Femur (tissue), 1 donor: ENCODE data around the gene TMEFF2.

Experiments
- DNase-seq: peaks from one replicate; pipeline ENCODE4 v3.0.0-alpha.2; 2017

TMEFF2 gene

GRCh38 chr2:192059266-192059665 is 135.5 kb downstream of the TMEFF2 start:
- no peak for DNase-seq

DNA sequence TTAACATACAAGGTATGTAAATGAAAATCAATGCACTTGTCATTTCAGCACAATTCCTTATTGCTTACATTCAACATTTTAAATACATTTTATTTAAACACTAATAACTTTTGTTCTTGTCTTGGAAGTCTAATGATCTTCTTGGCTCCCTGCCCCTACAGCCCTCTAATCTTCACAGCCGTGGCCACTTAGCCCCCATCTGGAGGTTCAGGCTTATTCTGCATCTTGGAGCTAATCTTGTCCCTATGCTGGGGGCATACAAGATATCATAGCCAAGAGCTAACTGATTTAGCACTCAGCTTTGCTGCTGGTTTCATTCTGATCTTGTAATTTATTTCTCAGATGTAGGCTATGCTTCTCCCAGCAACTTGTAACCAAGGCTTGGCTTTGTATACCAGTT is 140.8 kb downstream of the TMEFF2 start:
- no peak for DNase-seq

DNA sequence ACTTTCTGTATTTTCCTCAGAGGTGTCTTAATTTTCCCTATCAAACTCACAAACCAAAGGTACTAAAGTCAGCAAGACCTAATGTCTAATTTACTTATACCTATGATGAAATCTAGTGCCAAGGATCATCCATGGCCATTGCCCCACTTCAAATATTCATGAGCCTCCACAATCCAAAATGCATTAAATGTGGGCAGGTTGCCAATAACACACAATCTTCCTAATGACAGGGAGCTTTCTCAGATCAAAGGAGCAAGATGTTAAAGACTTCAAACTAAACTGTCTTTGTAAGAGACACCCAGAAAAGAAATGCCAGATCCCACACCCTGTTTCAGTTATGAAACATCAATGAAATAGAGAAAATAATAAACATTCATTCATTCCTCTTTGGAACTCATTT is 143.2 kb downstream of the TMEFF2 start:
- no peak for DNase-seq

- no peak for DNase-seq
Observed at GRCh38 chr2:192049362-192049761, 145.4 kb downstream of the TMEFF2 start.

DNA sequence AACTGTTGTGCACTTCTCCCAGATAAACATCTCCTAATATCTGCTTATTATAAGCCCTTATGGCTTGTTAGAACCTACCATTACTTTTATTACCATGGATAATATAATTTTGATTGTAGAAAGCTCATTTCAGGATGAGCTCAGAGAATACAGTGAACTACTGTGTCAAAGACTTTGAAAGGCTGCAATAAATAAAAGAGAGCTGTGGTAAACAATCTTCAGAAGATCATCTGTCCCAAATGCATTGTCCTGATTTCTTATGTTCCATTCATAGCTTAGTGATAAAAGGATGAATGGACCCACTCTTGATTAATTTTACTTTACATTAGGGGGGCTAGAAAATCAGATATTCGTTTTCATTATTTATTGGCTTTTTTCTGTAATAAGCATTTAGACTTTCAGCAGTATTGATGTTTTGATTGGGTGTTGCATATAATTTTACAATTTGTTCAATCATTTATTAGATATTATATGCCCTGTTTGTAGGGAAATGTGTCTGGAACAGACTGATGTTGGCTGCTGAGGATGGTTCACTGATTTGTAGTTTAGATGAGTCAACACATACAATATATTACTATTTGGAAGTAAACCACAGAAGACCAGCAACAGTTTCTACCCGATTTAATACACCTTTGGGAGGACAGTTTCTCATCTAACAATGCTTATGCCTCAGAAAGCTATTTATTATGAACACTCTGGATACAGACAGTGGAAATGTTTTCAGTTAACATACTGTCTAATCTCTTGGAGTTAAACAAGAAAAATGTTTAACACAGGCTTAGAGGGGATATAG is 147.2 kb downstream of the TMEFF2 start:
- no peak for DNase-seq

DNA sequence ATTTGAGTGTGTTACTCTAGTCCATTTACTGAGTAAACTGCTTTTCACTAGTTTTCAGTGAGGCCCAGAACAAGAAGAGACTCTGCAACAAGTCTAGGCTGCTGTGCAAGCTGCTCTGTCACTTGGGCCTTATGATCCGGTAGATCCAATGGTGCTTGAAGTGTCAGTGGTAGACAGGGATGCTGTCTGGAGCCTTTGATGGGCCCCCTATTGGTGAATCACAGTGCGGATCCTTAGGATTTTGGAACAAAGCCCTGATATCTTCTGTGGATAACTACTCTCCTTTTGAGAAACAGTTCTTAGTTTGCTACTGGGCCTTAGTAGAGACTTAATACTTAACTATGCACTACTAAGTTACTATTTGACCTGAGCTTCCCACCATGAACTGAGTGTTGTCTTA is 150.2 kb downstream of the TMEFF2 start:
- no peak for DNase-seq

DNA sequence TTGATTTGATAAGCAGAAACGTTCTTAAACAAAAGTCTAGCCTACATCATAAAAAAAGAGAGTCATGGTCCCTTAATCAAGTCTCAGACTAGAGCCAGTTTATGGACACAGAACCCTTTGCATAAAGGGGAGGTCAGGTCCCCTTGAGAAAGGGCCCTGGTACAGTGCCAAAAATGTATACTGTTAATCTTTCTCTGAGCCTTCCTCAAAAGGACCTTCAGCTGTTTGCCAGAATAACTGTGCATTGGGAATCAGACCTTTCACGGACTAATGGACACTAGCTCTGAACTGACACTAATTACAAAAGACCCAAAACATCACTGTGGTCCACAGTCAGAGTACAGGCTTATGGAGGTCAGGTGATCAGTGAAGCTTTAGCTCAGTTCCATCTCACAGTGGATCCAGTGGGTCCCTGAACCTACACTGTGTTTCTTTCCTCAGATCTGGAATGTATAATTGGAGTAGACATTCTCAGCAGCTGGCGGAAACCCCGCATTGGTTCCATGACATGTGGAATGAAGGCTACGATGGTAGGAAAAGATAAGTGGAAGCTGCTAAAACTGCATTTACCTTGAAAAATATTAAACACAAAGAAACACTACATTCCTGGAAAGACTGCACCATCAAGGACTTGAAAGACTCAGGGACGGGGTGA is 151.4 kb downstream of the TMEFF2 start:
- DNase-seq = no peak

DNA sequence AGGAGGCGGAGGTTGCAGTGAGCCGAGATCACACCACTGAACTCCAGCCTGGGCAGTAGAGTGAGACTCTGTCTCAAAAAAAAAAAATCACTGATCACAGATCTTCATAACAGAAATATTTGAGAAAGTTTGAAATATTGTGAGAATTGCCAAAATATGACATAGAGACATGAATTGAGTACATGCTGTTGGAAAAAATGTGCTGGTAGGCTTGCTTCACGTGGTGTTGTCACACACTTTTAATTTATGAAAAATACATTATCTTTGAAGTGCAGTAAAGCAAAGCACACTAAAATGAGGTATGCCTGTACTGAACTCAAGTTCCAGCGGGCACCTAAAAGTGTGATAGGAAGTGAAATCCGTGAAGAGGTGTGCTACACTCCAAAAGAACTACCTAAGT is 152.6 kb downstream of the TMEFF2 start:
- DNase-seq = no peak

- no peak for DNase-seq
Observed at GRCh38 chr2:192038110-192038509, 156.6 kb downstream of the TMEFF2 start.

- DNase-seq = no peak
Observed at GRCh38 chr2:192035731-192036442, 158.8 kb downstream of the TMEFF2 start.

DNA sequence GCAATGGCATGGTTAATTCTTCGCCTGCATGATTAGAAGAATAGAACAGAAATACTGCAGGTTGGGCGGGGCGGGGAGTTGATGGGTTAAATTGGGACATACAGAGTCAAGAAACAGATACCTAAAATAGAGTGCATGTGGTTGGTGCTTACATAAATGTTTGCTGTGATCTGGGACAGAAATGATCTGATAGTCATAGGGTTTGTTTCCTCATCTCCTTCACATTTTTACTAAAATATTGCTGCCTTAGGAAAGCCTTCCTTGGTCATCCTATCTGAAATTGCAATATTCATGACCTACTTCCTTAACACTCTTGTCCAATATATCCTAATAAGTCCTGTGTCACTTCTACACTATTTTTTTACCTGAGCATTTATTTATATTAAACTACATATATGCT is 163.9 kb downstream of the TMEFF2 start:
- no peak for DNase-seq

GRCh38 chr2:192030289-192030688 is 164.4 kb downstream of the TMEFF2 start:
- no peak for DNase-seq

GRCh38 chr2:192029089-192029488 is 165.6 kb downstream of the TMEFF2 start:
- DNase-seq = no peak

- DNase-seq = no peak
Observed at GRCh38 chr2:192026825-192027120, 168.0 kb downstream of the TMEFF2 start.

GRCh38 chr2:192026059-192026824 is 168.5 kb downstream of the TMEFF2 start:
- DNase-seq = no peak

DNA sequence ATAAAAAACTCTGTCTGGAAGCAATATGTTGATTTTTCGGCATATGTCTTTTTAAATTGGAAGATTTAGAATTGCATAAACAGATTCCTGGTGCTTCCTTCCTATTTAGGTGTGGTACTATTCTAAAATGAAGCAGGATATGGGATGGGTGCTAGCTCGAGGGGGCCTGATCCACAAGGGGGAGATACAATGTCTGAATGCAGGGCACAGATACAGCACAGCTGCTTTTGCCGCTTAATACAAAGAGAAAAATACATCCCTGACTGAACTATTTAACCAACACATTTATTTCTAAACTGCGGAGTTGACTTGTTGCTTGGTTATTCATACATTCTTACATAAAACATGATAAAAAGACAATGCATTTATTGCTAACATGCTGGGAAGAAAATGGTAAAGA is 169.1 kb downstream of the TMEFF2 start:
- no peak for DNase-seq

DNA sequence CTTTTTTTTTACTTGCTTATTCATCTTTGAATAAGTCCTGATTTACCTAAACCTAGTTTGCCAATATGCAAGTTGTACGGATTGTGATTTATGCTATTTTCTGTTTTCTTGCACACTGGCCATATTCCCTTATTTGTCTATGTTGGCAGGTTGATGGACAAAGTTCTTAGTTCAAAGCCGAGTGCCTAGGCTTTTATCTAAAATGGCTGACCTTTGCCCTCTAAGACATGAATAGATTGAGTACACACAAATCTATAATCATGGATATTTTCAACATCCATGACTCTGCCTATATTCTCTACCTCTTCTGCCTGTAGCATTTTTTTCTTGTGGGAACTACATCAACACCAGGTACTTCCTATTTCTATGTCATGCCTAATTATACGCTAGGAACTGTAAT is 171.7 kb downstream of the TMEFF2 start:
- no peak for DNase-seq

DNA sequence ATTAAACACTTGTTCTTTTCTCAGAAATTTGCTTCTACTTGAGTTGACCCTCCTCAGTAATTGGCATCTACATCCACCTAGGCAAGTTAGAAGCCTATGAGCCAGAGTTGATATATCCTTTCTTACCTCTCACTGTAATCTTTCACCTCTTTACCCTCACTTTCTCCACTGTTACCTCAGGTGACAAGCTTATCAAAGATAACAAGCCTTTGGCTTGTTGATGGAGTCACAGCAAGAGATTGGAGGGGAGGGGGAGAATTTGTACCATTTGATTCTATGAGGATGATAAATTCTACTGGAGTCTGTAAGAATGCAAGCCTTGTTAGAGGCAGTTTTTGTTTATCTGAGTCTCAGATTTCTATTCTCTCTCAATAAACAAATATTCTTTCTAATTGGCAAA is 176.9 kb downstream of the TMEFF2 start:
- no peak for DNase-seq

DNA sequence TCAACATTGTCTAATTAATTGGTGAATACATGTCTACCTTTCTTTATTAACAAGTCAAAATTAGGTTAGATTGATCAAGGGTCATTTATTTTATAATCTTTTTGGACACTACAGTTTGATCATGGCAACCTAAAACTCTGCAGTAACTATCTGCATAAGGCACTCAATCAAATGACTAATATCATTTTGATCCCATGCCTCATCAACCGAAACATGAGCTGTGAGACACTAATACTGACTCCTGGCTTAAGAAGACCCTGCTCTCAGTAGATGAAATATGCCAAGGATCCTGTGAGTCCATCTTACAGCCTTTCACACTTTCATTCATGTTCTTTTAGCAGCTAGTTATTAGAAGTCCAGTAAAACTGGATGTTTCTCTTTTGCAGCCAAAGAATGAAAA is 178.5 kb downstream of the TMEFF2 start:
- DNase-seq = no peak

- DNase-seq = no peak
Observed at GRCh38 chr2:192013211-192013610, 181.5 kb downstream of the TMEFF2 start.

GRCh38 chr2:192011196-192011595 is 183.5 kb downstream of the TMEFF2 start:
- DNase-seq = no peak

- DNase-seq = no peak
Observed at GRCh38 chr2:192010073-192010472, 184.7 kb downstream of the TMEFF2 start.

GRCh38 chr2:192007581-192008228 is 187.0 kb downstream of the TMEFF2 start:
- DNase-seq = no peak
